GM08714 (cell line): ENCODE measurements around the gene PSD2.

ENCODE experiments used
- H3K4me3 ChIP-seq: fragments of 200-500 bp; sonication (Bioruptor generic); 2 replicates; pipeline ENCODE4 v1.5.1; 2014; ENCODE audit warnings: mild to moderate bottlenecking, low read length, inconsistent platforms
- ZNF274 ChIP-seq: IDR thresholded peaks from 2 replicates; pipeline ENCODE4 v1.6.1; 2012; ENCODE audit warnings: mild to moderate bottlenecking, low read depth, low read length

Gene PSD2

DNA sequence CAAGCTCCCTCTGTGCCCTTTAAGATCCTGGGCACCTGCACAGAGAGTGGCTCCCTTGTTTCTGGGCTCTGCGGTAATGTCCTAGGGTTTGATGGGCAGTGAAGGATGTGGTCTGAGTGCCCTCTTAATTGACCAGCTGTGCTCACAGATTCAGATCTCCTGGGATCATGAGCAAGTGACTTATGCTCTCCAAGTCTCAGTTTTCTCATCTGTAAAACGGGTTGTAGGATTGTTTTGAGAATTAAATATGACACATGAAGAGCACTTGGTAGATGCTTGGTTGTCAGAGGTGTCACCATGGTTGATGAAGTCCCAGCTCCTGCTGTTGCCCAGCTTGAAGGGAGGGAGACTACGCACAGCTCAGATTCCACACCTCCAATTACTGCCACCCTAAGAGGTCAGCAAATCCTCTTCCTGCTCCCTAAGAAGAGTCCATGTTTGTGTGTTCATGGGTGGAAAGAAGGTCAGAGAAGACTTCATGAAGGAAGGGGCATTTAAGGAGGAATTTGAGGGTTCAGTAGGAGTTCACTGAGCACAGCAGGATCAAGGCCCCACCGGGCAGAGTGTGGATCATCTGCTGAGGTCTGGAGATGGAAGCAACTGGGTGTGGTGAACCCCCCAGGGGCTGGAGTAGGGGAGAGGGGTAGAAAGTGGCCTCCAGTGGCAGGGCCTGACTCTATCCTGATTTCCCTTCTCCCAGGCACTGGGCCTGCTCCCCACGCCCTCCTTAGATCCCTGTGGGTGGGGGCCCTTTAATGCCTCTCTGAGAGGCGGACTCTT lies 1.4 kb upstream of the PSD2 start:
- no peak overlapping the region for H3K4me3 ChIP-seq

DNA sequence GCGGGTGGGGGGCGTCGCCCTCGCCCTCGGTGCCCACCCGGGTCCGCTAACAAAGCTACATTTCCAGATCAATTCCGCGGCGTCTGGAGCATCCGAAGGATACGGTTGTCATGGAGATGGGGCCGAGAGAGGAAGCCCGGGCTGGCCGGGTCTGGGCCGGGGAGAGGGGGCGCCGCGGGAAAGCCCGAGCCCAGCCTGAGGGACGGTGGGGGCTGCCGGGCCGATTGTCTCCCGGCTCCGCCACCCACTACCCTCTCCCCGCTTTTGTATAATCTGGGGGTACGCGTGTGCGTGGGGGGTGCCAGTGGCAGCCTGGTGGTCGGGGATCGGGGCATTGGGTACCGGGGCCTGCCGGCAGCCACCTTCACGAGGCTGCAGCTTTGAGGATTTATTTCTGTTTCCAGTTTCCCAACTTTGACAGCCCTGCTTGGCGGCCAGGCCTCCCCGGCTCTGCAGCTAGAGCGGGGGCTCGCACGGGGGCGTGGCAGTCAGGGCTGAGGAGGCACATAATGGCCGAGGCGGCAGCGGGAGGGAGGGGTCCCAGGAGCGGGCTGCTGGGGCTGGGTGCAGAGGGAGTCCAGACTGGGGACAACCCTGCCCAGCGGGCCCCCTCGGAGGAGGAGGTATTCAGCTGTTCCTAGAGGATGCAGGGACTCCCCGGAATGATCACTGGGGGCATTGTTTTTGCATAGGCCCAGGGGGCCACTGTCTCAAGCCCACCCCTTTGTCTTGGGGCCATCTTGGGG lies 626 bp downstream of the PSD2 start:
- no peak overlapping the region for H3K4me3 ChIP-seq
- TF ChIP-seq ZNF274 = no peak

More for the DNA sequence above, 1.4 kb upstream of the PSD2 start:
- TF ChIP-seq ZNF274 = no peak

DNA sequence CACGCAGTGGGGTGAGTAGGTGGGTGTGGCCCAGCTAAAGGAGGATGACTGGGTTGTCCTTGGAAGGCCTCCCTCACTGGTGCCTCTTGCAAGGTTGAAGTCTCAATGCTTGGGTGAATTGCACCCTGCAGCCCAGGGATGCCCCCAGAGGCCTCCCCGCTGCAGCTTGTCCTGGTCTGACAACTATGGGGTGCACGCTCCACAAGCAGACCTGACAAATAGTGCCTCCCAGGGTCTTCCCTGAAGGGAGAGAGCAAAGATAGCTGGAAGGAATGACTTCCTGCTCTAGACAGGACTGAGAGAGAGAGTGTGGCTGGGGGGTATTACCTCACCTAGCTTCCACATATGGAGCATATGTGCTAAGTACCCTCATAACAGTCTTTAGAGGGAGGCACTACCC lies 1.7 kb downstream of the PSD2 start:
- no peak for TF ChIP-seq ZNF274
- no peak overlapping the region for H3K4me3 ChIP-seq

GRCh38 chr5:139797856-139798510 lies 2.4 kb downstream of the PSD2 start:
- H3K4me3 ChIP-seq = no peak overlapping the region
- TF ChIP-seq ZNF274 = no peak

DNA sequence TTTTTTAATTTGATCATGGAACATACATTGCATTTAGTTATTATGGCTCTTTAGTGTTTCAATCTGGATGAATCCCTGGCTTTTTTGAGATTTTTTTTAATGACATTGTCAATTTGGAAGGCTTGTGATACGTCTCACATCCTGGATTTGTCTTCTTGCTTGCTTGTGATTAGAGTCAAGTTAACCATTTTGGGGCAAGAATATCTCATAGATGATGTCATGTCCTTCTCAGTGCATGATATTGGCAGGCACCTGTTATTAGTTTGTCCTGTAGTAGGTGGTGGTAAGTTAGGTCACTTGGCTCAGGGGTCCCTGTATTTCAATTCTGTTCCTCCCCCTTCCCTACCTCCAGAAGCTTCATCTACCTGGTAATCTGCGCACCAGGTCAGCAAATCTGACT lies 3.3 kb downstream of the PSD2 start:
- no peak overlapping the region for H3K4me3 ChIP-seq
- no peak for TF ChIP-seq ZNF274

GRCh38 chr5:139799359-139799758 lies 3.8 kb downstream of the PSD2 start:
- no peak for TF ChIP-seq ZNF274
- no peak overlapping the region for H3K4me3 ChIP-seq

DNA sequence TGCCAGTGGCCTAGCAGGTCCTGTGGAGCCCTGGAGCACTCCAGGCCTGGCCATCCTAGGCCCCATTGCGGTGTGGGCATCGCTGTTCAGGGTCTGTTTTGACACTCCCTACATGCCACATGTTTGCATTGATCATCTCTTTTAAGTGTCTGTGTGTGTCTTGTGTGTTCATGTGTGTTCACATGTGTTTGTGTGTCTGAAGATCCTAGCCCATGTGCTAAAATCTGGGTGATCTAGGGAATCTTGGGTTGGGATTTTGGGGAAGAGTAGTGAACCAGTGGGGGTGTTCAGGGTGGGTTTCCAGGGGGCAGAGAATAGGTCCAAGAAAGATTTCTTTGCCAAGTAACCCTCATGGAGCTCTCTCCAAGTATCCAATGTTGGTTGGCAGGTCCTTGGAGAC lies 8.4 kb downstream of the PSD2 start:
- TF ChIP-seq ZNF274 = no peak
- no peak overlapping the region for H3K4me3 ChIP-seq

DNA sequence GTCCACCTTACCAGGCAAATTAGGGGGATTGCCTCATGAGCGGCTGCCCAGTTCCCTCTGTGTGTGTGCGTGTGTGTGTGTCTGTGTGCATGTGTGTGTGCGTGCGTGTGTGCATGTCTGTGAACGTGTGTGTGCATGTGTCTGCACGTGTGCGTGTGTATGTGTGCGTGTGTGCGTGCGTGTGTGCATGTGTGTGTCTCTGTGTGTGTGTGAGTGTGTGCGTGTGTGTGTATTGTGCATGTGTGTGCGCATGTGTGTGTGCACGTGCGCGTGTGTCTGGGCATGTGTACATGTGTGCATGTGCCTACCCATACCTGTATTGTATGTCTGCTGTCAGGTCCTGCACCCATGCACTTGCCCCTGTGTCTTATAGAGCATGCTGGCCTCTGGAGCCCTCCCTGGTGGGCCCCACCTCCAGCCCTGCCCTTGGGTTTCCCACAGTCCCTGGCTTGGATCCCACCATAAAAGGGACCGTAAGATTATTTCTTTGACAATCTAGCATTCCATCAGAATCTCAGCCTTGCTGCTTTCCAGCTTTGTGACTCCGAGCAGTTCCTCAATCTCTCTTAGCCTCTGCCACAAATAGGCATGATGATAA lies 9.3 kb downstream of the PSD2 start:
- H3K4me3 ChIP-seq = no peak overlapping the region

DNA sequence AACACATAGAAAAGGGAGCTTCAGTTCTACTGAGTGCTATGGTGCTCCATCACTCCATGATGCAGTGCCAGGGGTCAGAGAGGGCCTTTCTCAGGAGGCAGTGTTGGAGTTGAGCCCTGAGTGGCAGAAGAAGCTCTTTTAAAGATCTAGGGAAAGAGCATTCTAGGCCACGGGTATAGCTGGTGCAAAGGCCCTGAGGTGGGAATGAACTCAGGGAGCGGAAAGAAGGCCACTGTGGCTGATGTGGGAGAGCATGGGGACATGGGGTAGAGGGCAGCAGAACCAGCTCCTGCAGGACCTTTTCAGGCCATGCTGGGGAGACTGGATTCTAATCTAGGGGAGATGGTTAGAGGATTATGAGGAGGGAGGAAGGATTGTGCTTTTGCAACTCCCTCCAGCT lies 9.9 kb downstream of the PSD2 start:
- no peak for TF ChIP-seq ZNF274
- H3K4me3 ChIP-seq = no peak overlapping the region

More for the DNA sequence above, 9.3 kb downstream of the PSD2 start:
- TF ChIP-seq ZNF274 = no peak

- no peak overlapping the region for H3K4me3 ChIP-seq
- no peak for TF ChIP-seq ZNF274
These were observed 10.5 kb downstream of the PSD2 start for GRCh38 chr5:139806111-139806510.

DNA sequence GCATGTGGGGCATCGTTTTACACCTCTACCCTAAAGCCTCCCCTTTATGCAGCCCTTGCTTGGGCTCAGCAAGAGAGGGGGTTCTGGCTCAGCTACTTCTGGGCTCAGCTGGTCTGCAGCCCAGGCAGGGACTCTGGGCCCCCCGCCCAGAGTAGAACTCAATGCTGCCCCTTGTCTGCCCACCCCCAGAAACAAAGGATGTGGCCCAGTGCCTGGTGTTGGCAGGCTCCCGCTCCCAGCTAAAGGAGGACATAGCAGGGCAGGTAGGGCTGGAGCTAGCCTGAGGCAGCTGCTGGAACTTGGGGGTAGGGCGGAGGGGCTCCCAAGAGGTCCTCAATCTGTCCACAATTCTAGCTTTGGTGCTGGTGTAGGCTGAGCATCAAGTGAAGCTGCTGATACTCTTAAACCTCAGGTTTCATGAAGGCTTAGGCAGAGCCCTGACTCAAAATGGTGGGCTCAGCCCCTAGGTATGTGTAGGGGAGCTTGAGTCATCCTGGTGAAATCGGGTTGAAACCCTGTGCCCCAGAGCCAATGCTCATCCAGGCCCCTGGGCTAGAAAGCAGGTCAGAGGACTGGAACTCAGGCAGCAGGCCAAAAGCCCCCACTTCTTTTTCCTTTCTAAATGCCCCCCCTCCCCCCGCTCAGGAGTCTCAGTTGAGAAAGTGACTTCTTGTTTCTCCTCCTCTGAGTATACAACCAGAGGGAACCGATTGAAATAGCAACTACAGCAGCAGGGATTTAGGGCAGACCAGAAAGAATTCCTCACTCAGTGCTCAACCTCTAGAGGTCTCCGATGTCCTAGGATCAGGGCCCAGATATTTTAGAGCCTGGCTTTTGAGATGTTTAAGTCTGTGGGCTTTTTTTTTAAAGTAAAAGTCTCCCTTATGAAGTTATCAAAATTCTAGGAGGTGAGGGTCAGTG lies 11.4 kb downstream of the PSD2 start:
- TF ChIP-seq ZNF274 = no peak
- H3K4me3 ChIP-seq = no peak overlapping the region

DNA sequence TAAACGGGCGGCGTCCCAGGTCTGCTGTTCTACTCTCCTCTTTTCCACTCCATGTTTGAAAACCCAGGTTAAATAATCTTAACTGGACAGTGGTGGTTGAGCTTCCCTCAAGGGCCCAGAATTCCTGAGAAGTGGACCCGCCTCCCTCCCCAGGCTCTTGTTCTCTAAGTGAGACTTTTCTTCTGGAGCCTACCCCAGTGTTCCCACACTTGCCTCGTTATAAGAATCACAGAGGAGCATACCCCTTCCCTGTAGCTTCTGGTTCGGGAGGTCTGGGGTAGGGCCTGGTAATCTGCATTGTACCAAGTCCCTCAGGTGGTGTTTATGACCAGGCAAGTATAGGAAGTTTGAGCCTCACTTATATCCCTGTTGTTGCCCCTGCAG lies 12.0 kb downstream of the PSD2 start:
- no peak for TF ChIP-seq ZNF274
- no peak overlapping the region for H3K4me3 ChIP-seq

GRCh38 chr5:139808481-139809330 lies 13.1 kb downstream of the PSD2 start:
- H3K4me3 ChIP-seq = no peak overlapping the region
- no peak for TF ChIP-seq ZNF274
